ENCODE results near the gene CYP1A2. TPM values are rescaled to one million over a fixed set of nuclear protein-coding genes. Genes with fewer than 3 reads are reported as not detected.
"Not testable (repeated sequence)": the region's sequence is repeated elsewhere in the genome, so short reads cannot be mapped to it uniquely, and the experiment has no call there.

CYP1A2 gene
- total RNA-seq, 6 donors from 2014 or later = 0.15 to 0.80 TPM; not detected in 4

DNA sequence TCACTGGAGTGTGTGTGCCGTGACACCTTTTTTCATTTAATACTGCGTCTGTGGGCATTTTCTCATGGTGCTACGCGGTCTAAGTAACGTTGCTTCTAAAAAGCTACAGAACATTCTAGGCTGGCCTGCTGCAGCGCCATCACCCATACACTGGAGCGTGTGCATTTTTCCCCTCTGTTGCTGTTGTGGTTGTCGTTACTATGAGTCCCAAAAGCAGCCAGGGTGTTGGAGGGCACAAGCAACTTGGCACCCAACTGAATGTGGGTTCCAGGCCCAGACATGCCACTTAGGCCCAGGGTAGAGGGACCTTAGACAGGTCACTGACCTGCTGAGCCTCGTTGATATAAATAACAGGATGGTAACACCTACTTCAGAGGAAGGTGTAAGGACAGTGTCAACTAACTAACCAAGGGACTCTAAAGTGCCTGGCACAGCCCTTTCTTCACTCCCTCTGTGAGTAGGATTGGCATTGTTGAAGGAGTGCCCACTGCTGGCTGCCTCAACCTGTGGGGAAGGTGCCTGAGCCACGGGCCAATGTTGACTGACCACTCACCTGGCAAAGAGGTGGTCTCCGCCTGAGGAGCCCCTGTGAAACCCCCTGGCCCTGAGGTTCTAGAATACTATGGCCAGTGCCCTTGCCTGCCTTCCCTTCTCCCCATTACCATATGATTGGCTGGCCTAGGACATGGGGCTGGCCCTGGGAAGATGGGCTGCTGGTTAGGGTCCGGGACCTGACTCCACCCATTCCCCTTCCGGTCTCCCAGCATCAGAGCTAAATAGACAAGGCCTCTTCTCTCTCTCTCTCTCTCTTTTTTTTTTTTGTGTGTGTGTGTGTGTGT, 36.8 kb downstream of the CYP1A2 start:
- DNase-seq = no peak
- Histone ChIP-seq H3K36me3 (no peaks in the 10 kb centered on the region), H3K9me3 (no peaks in the 10 kb centered on the region), H3K27me3 (no peaks in the 10 kb centered on the region), H3K27ac (peak overlapping the region; percentile 88 to 99 (median 96)), H3K4me1 (peaks cover 84 to 92% (median 89%) of the 10 kb centered on the region in 4 donors), H3K4me3 (peak overlapping the region in 1 of 4 donors; percentile 89)
- WGBS, 2 donors = 72 to 74% methylated on average over 11 to 12 of the region's 13 CpGs
- no peak for ATAC-seq (ENCODE audit: low FRiP score in 2 of 2)
- TF ChIP-seq POLR2AphosphoS5 (IDR thresholded peaks at IDR 0.05) = no peak
- TF ChIP-seq POLR2A (IDR thresholded peaks at IDR 0.05) = no peak
- TF ChIP-seq, protein P1, sequence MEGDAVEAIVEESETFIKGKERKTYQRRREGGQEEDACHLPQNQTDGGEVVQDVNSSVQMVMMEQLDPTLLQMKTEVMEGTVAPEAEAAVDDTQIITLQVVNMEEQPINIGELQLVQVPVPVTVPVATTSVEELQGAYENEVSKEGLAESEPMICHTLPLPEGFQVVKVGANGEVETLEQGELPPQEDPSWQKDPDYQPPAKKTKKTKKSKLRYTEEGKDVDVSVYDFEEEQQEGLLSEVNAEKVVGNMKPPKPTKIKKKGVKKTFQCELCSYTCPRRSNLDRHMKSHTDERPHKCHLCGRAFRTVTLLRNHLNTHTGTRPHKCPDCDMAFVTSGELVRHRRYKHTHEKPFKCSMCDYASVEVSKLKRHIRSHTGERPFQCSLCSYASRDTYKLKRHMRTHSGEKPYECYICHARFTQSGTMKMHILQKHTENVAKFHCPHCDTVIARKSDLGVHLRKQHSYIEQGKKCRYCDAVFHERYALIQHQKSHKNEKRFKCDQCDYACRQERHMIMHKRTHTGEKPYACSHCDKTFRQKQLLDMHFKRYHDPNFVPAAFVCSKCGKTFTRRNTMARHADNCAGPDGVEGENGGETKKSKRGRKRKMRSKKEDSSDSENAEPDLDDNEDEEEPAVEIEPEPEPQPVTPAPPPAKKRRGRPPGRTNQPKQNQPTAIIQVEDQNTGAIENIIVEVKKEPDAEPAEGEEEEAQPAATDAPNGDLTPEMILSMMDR (IDR thresholded peaks at IDR 0.05) = no peak
- TF ChIP-seq EP300 (IDR thresholded peaks at IDR 0.05) = no peak

DNA sequence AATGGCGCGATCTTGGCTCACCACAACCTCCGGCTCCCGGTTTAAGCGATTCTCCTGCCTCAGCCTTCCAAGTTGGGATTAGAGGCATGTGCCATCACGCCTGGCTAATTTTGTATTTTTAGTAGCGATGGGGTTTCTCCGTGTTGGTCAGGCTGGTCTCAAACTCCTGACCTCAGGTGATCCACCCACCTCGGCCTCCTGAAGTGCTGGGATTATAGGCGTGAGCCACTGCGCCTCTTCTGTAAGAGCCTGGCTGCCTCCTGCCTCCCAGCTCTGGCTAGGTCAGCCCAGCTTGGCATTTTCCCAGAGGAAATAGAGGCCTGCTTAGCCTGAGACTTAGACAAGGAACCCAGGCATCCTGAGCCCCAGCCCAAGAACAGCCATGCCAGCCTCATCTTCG, 37.4 kb downstream of the CYP1A2 start:
- Histone ChIP-seq H3K27ac (peak overlapping the region; percentile 88 to 99 (median 96)), H3K4me3 (peak overlapping the region in 1 of 4 donors; percentile 27), H3K4me1 (peaks cover 87 to 92% (median 90%) of the 10 kb centered on the region in 4 donors)
- not testable (repeated sequence) for ATAC-seq (ENCODE audit: low FRiP score in 2 of 2); H3K36me3 ChIP-seq; H3K27me3 ChIP-seq; H3K9me3 ChIP-seq; DNase-seq
- 73 to 81% methylated on average over 3 to 12 of the region's 12 CpGs for WGBS, 2 donors

DNA sequence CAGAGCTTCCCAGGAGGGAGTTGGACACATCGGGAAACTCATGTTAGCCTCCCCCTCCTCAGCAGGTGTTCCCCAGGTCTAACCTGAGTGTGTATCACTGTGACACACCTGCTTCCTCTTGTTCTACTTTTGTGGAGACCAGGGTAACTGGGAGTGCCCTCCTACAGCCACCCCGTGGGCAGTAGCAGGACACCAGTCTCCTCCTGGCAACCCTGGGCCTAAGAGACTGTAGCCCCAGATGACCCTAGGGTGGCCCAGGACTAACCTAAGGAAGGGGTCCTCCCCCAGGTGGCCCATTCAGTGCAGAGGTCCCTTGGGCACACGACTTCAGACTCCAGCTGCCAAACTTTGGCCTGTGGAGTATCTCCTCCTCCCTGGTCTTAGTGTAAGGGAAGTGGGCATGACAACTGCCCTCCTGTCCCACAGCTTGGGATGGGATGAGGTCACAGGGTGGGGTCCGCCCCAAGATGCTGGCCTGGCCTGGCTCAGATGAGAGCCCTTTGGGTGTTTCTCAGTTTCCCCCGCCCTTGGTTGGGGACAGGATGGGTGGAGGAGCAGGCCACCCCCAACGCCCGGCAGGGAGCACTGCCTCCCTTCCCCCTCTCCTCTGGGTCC, 38.0 kb downstream of the CYP1A2 start:
- Histone ChIP-seq H3K4me1 (peaks cover 84 to 92% (median 87%) of the 10 kb centered on the region in 4 donors), H3K27ac (peak overlapping the region; percentile 88 to 99 (median 96)), H3K4me3 (peak overlapping the region in 2 of 4 donors; percentile 0 to 27), H3K36me3 (no peaks in the 10 kb centered on the region), H3K27me3 (no peaks in the 10 kb centered on the region), H3K9me3 (no peaks in the 10 kb centered on the region)
- ATAC-seq (ENCODE audit: low FRiP score in 2 of 2) = peak; percentile 2 to 43
- DNase-seq = peak in 1 of 2 donors; percentile 65
- WGBS, 2 donors = 48 to 52% methylated on average over 4 to 7 of the region's 7 CpGs
- peak in 1 of 2 donors; percentile 58 for TF ChIP-seq POLR2AphosphoS5 (IDR thresholded peaks at IDR 0.05)
- TF ChIP-seq, protein P1 (IDR thresholded peaks at IDR 0.05) = no peak
- TF ChIP-seq POLR2A (IDR thresholded peaks at IDR 0.05) = peak in 1 of 4 donors; percentile 13
- no peak for TF ChIP-seq EP300 (IDR thresholded peaks at IDR 0.05)

DNA sequence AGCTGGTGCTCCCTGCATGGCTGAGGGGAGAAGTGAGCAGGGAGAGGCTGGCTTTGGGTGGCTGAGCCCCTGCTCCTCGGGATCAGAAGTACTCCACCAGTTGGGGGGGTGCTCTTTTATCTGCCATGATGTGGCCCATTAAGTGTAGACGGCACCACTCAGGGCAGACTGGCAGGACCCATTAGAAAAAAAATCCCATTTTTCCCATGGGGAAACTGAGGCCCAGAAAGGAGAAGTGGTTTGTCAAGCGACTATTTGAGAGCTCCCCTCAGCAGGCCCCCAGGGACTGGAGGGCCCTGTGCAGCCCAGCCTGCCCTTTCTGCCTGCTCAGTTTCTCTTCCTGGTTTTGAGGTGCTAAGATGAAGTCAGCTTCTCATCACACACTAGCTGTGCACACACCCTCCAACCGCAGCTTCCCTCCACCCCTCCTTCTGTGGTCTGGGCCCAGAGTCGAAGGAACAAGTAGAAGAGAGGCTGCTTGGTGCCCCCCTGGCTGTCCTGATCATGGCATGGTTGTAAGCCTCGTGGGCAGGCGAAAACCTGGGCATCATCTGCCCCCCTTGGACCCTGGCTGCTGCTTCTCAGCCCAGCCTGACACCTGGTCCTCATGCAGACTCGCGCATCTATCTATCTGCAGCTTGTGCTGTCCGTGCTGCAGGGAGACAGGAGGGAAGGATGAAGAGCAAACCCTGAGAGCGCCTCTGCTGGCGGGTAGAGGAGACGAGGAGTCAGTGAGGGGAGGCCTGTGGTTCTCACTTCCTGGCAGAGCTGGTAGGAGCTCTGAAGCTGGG, 38.8 kb downstream of the CYP1A2 start:
- 53 to 55% methylated on average over 12 of the region's 13 CpGs for WGBS, 2 donors
- Histone ChIP-seq H3K27ac (peak overlapping the region; percentile 88 to 99 (median 96)), H3K4me3 (peak overlapping the region in 2 of 4 donors; percentile 0 to 27), H3K4me1 (peaks cover 91 to 99% (median 94%) of the 10 kb centered on the region in 4 donors), H3K36me3 (no peaks in the 10 kb centered on the region), H3K9me3 (no peaks in the 10 kb centered on the region), H3K27me3 (no peaks in the 10 kb centered on the region)
- peak; percentile 76 to 82 for ATAC-seq (ENCODE audit: low FRiP score in 2 of 2)
- peak; percentile 80 to 90 for DNase-seq
- TF ChIP-seq, protein P1 (IDR thresholded peaks at IDR 0.05) = peak; percentile 31 to 70 (median 43)
- peak in 1 of 4 donors; percentile 38 for TF ChIP-seq POLR2A (IDR thresholded peaks at IDR 0.05)
- peak in 1 of 2 donors; percentile 61 for TF ChIP-seq POLR2AphosphoS5 (IDR thresholded peaks at IDR 0.05)
- TF ChIP-seq EP300 (IDR thresholded peaks at IDR 0.05) = no peak

Measured in upper lobe of left lung (tissue), 6 donors.